DMS79 treated with DMSO at 0.1 percent for 48 hours (cell line): Measurements from ENCODE around the gene TOMM20.

Source experiments
- DNase-seq: peaks from one replicate; lab custom pipeline; 2025; lab: John Stamatoyannopoulos, UW

TOMM20 gene

GRCh38 chr1:235134171-235134570, 5.5 kb upstream of the TOMM20 start:
- no peak for DNase-seq

- DNase-seq: no peak
These were observed 4.4 kb upstream of the TOMM20 start for GRCh38 chr1:235133086-235133485.

GRCh38 chr1:235131961-235132360, 3.3 kb upstream of the TOMM20 start:
- no peak for DNase-seq

- DNase-seq: no peak
These were observed 2.2 kb upstream of the TOMM20 start for GRCh38 chr1:235130766-235131270.

GRCh38 chr1:235129774-235130570, 1.3 kb upstream of the TOMM20 start:
- no peak for DNase-seq

- no peak for DNase-seq
These were observed 743 bp downstream of the TOMM20 start for GRCh38 chr1:235127732-235128455.

GRCh38 chr1:235127203-235127602, 1.4 kb downstream of the TOMM20 start:
- no peak for DNase-seq

- no peak for DNase-seq
These were observed 4.0 kb downstream of the TOMM20 start for GRCh38 chr1:235124665-235125064.

GRCh38 chr1:235124111-235124510, 4.5 kb downstream of the TOMM20 start:
- DNase-seq: no peak

- no peak for DNase-seq
These were observed 6.3 kb downstream of the TOMM20 start for GRCh38 chr1:235122348-235122747.

- no peak for DNase-seq
These were observed 15.3 kb downstream of the TOMM20 start for GRCh38 chr1:235113183-235113917.

- no peak for DNase-seq
These were observed 16.1 kb downstream of the TOMM20 start for GRCh38 chr1:235112297-235113182.

GRCh38 chr1:235111107-235111506, 17.5 kb downstream of the TOMM20 start:
- no peak for DNase-seq

GRCh38 chr1:235108876-235109275, 19.8 kb downstream of the TOMM20 start:
- DNase-seq: no peak

GRCh38 chr1:235108185-235108593, 20.4 kb downstream of the TOMM20 start:
- no peak for DNase-seq

- no peak for DNase-seq
These were observed 21.1 kb downstream of the TOMM20 start for GRCh38 chr1:235107368-235108184.

GRCh38 chr1:235106457-235106856, 22.2 kb downstream of the TOMM20 start:
- no peak for DNase-seq

GRCh38 chr1:235105051-235106043, 23.3 kb downstream of the TOMM20 start:
- no peak for DNase-seq

GRCh38 chr1:235102993-235103411, 25.6 kb downstream of the TOMM20 start:
- DNase-seq: peak; percentile 32
